Glutamatergic neuron (in vitro differentiated cells): ENCODE measurements around the gene SLC38A9. TPM values are rescaled to one million over a fixed set of nuclear protein-coding genes. Genes with fewer than 3 reads are reported as not detected.

ENCODE experiments used
- DNase-seq: peaks from one replicate; pipeline ENCODE4 v3.0.0; 2022
- H3K27ac Mint-ChIP-seq: one replicate; pipeline ENCODE4 v1.8.0; 2020; ENCODE audit warnings: mild to moderate bottlenecking, mixed read lengths, inconsistent platforms; ENCODE audit not compliant: unreplicated experiment
- H3K27me3 Mint-ChIP-seq: one replicate; pipeline ENCODE4 v1.8.0; 2020; ENCODE audit warnings: mild to moderate bottlenecking, moderate library complexity, mixed read lengths, inconsistent platforms; ENCODE audit not compliant: unreplicated experiment
- H3K36me3 Mint-ChIP-seq: one replicate; pipeline ENCODE4 v1.8.0; 2020; ENCODE audit warnings: mild to moderate bottlenecking, mixed read lengths, inconsistent platforms; ENCODE audit not compliant: unreplicated experiment
- H3K4me1 Mint-ChIP-seq: one replicate; pipeline ENCODE4 v1.8.0; 2020; ENCODE audit warnings: mild to moderate bottlenecking, low read depth, mixed read lengths, inconsistent platforms; ENCODE audit not compliant: unreplicated experiment
- H3K4me3 Mint-ChIP-seq: one replicate; pipeline ENCODE4 v1.8.0; 2020; ENCODE audit warnings: mild to moderate bottlenecking, mixed read lengths, inconsistent platforms; ENCODE audit not compliant: unreplicated experiment
- H3K9me3 Mint-ChIP-seq: one replicate; pipeline ENCODE4 v1.8.0; 2020; ENCODE audit warnings: mild to moderate bottlenecking, moderate library complexity, mixed read lengths, inconsistent platforms; ENCODE audit not compliant: unreplicated experiment
- CTCF ChIP-seq: fragments of 200-600 bp; sonication (generic); IDR thresholded peaks from one replicate; pipeline ENCODE4 v1.5.0; 2021; ENCODE audit not compliant: partially characterized antibody, unreplicated experiment
- total RNA-seq: library from RNA; stranded (reverse); fragmentation: NEBNext Ultra II Directional; extraction: Animal tissue kit (Norgen Biotek cat#: 25700); gene quantifications from one replicate; pipeline ENCODE4 v1.2.1, GENCODE V29; 2021; ENCODE audit not compliant: unreplicated experiment

Gene SLC38A9
- total RNA-seq, 1 donor from 2014 or later: 40.1 TPM

DNA sequence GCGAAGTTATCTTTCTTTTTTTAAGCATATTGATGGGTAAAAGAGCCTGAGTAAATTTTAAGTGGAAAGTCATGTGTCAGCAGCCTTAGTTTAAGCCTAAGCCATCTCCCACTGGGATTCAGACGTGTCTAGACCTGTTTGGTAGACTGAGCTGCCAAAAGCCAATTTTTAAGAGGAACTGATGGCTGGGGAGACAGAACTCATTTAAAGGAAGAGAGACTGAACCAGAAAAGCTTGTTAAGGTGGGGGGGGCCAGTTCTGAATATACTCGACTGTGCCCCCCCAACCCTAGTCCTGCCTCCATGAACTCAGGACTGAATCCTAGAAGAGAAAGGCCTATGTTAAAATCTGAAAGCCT is 119.0 kb downstream of the SLC38A9 start:
- no peak for TF ChIP-seq CTCF
- H3K9me3 Mint-ChIP-seq: peaks cover 3% of the 10 kb centered on the region
- no peak for DNase-seq
- no peak overlapping the region for H3K27ac Mint-ChIP-seq
- no peaks in the 10 kb centered on the region for H3K27me3 Mint-ChIP-seq
- no peaks in the 10 kb centered on the region for H3K36me3 Mint-ChIP-seq
- H3K4me1 Mint-ChIP-seq: peaks cover 3% of the 10 kb centered on the region
- H3K4me3 Mint-ChIP-seq: no peak overlapping the region

GRCh38 chr5:55592388-55593114 is 119.6 kb downstream of the SLC38A9 start:
- no peak overlapping the region for H3K4me3 Mint-ChIP-seq
- H3K36me3 Mint-ChIP-seq: no peaks in the 10 kb centered on the region
- peaks cover 3% of the 10 kb centered on the region for H3K9me3 Mint-ChIP-seq
- TF ChIP-seq CTCF: no peak
- H3K4me1 Mint-ChIP-seq: peaks cover 3% of the 10 kb centered on the region
- H3K27ac Mint-ChIP-seq: no peak overlapping the region
- H3K27me3 Mint-ChIP-seq: no peaks in the 10 kb centered on the region
- no peak for DNase-seq

- no peaks in the 10 kb centered on the region for H3K27me3 Mint-ChIP-seq
- no peaks in the 10 kb centered on the region for H3K36me3 Mint-ChIP-seq
- H3K9me3 Mint-ChIP-seq: peaks cover 3% of the 10 kb centered on the region
- no peak overlapping the region for H3K4me3 Mint-ChIP-seq
- no peak for TF ChIP-seq CTCF
- peaks cover 3% of the 10 kb centered on the region for H3K4me1 Mint-ChIP-seq
- no peak for DNase-seq
- no peak overlapping the region for H3K27ac Mint-ChIP-seq
These were observed 120.4 kb downstream of the SLC38A9 start for GRCh38 chr5:55591686-55592085.

GRCh38 chr5:55585206-55585610 is 126.9 kb downstream of the SLC38A9 start:
- Mint-ChIP-seq H3K27ac (no peak overlapping the region), H3K27me3 (no peaks in the 10 kb centered on the region), H3K4me3 (no peak overlapping the region), H3K9me3 (peaks cover 2% of the 10 kb centered on the region), H3K4me1 (no peaks in the 10 kb centered on the region), H3K36me3 (no peaks in the 10 kb centered on the region)
- DNase-seq: no peak
- TF ChIP-seq CTCF: no peak

- no peak for TF ChIP-seq CTCF
- H3K27ac Mint-ChIP-seq: no peak overlapping the region
- no peaks in the 10 kb centered on the region for H3K36me3 Mint-ChIP-seq
- H3K4me3 Mint-ChIP-seq: no peak overlapping the region
- H3K4me1 Mint-ChIP-seq: no peaks in the 10 kb centered on the region
- no peaks in the 10 kb centered on the region for H3K27me3 Mint-ChIP-seq
- no peaks in the 10 kb centered on the region for H3K9me3 Mint-ChIP-seq
- no peak for DNase-seq
These were observed 127.5 kb downstream of the SLC38A9 start for GRCh38 chr5:55584398-55585205.
